ENCODE measurements around the gene NDE1.

NDE1 gene

DNA sequence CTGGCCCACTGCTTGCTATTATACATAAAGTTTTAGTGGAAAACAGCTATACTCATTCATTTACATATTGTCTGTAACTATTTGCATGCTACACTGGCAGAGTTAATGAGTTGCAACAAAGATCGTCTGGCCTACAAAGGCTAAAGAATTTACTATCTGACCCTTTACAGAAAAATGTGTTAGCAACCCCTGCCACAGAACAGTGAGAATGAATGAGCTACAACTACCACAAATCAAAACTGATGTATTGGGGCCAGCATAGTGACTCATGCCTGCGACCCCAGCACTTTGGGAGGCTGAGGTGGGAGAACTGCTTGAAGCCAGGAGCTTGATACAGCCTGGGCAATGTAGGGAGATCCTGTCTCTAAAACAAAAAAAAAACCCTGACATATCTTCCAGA, 114.1 kb downstream of the NDE1 start:
- no peaks in the 10 kb centered on the region for H3K4me1 Mint-ChIP-seq (ENCODE audit: low read depth)
- no peak overlapping the region for H3K27ac Mint-ChIP-seq
- H3K4me3 Mint-ChIP-seq = no peak overlapping the region
- H3K27me3 Mint-ChIP-seq = peaks cover 8% of the 10 kb centered on the region
- no peaks in the 10 kb centered on the region for H3K9me3 Mint-ChIP-seq (ENCODE audit: low read depth)
- H3K36me3 Mint-ChIP-seq = no peaks in the 10 kb centered on the region

DNA sequence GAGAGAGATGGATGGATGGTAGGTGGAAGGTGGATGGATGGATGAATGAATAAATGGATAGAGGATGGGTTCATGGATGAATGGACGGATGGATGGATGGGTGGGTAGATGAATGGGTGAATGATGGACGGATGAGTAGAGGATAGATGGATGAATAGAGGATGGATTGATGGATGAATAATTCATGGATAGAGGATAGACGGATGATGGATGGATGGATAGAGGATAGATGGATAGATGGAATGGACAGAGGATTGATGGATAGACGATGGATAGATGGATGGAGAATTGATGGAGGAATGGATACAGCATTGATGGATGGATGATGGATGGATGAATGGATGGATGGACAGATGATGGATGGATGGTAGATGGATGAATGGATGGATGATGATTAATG, 115.1 kb downstream of the NDE1 start:
- Mint-ChIP-seq H3K4me1 (ENCODE audit: low read depth) (no peaks in the 10 kb centered on the region), H3K4me3 (no peak overlapping the region), H3K36me3 (no peaks in the 10 kb centered on the region), H3K27ac (no peak overlapping the region), H3K27me3 (peaks cover 7% of the 10 kb centered on the region), H3K9me3 (ENCODE audit: low read depth) (no peaks in the 10 kb centered on the region)

DNA sequence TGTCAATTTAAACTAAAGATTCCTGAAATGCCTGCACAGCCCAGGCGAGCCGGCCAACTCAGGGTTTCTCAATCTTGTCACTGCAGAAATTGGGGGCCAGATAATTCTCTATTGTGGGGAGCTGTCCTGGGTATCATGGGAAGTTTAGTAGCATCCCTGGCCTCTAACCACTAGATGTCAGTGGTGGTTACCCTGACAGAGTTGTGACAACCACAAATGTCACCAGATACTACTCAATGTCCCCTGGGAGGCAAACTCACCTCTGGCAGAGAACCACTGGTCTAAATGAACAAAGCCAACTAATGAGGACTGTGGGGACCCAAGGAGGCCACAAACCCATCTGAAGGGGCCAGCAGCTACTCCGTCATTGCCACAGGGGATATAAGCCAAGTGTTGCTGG, 115.8 kb downstream of the NDE1 start:
- H3K9me3 Mint-ChIP-seq (ENCODE audit: low read depth) = no peaks in the 10 kb centered on the region
- H3K27me3 Mint-ChIP-seq = peaks cover 6% of the 10 kb centered on the region
- no peak overlapping the region for H3K4me3 Mint-ChIP-seq
- H3K36me3 Mint-ChIP-seq = no peaks in the 10 kb centered on the region
- H3K4me1 Mint-ChIP-seq (ENCODE audit: low read depth) = no peaks in the 10 kb centered on the region
- no peak overlapping the region for H3K27ac Mint-ChIP-seq

DNA sequence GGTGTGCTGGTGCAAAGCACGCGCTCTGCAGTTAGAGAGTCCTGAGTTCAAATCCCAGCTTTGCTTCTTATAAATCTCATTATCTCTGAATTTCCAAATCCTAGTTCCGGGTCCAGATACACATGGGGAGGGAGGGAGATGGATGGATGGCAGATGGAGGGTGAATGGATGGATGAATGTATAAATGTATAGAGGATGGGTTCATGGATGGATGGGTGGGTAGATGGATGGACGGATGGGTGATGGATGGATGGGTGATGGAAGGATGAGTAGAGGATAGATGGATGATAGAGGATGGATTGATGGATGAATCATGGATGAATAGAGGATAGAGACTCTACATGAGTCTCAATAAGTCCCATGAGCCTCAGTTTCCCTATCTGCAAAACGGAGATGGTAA, 116.9 kb downstream of the NDE1 start:
- no peaks in the 10 kb centered on the region for H3K36me3 Mint-ChIP-seq
- no peaks in the 10 kb centered on the region for H3K4me1 Mint-ChIP-seq (ENCODE audit: low read depth)
- no peak overlapping the region for H3K27ac Mint-ChIP-seq
- H3K9me3 Mint-ChIP-seq (ENCODE audit: low read depth) = no peaks in the 10 kb centered on the region
- peaks cover 6% of the 10 kb centered on the region for H3K27me3 Mint-ChIP-seq
- H3K4me3 Mint-ChIP-seq = no peak overlapping the region

DNA sequence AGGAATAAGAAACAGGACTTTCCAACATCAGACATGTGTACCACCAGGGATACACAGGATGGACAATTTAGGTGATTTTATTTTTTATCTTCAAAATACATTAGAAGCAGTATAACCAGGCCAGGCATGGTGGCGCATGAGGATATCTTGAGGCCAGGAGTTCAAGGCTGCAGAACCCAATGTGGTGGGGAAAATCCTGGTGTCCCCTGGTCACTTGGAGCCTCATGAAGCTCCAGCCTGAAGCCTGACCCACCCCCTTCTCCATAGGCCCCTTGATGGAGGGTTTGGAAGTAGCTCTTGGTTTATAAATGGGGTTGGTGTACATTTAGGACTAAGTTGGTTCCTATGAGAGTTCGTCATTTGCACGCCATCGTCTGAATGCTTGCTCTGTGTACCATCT, 118.2 kb downstream of the NDE1 start:
- H3K27me3 Mint-ChIP-seq = peaks cover 6% of the 10 kb centered on the region
- H3K27ac Mint-ChIP-seq = no peak overlapping the region
- no peaks in the 10 kb centered on the region for H3K9me3 Mint-ChIP-seq (ENCODE audit: low read depth)
- no peak overlapping the region for H3K4me3 Mint-ChIP-seq
- H3K36me3 Mint-ChIP-seq = no peaks in the 10 kb centered on the region
- no peaks in the 10 kb centered on the region for H3K4me1 Mint-ChIP-seq (ENCODE audit: low read depth)

DNA sequence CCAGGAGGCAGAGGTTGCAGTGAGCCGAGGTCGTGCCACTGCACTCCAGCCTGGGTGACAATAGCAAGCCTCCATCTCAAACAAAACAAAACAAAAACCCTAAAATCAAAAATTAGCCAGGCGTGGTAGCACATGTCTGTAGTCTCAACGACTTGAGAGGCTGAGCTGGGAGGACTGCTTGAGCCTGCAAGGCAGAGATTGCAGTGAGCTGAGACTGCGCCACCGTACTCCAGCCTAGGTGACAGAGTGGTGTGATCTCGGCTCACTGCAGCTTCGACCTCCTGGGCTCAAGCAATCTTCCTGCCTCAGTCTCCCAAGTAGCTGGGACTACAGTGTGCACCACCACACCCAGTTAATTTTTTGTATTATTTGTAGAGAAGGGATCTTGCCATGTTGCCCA, 119.2 kb downstream of the NDE1 start:
- H3K36me3 Mint-ChIP-seq = no peaks in the 10 kb centered on the region
- H3K4me3 Mint-ChIP-seq = no peak overlapping the region
- H3K4me1 Mint-ChIP-seq (ENCODE audit: low read depth) = no peaks in the 10 kb centered on the region
- no peak overlapping the region for H3K27ac Mint-ChIP-seq
- peaks cover 2% of the 10 kb centered on the region for H3K27me3 Mint-ChIP-seq
- H3K9me3 Mint-ChIP-seq (ENCODE audit: low read depth) = no peaks in the 10 kb centered on the region

DNA sequence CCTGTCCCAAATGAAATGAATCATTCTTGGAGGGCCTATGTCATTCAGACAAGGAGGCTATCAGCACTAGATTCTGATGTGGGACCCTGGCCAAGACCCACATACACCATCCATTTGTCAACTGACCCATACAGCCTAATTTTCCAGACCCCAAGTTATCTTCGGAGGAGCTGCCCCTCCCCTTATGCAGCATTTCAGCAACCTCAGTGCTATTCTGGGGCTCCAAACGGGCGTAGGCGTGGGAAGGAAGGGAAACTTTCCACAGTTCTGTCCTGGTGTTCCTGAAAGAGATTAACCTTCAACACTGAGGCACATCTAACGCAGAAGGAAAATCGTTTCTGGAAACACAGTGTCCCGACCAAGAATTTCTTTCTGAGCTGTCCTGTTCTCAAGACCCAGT, 120.1 kb downstream of the NDE1 start:
- no peak overlapping the region for H3K4me3 Mint-ChIP-seq
- H3K27me3 Mint-ChIP-seq = peaks cover 2% of the 10 kb centered on the region
- H3K36me3 Mint-ChIP-seq = no peaks in the 10 kb centered on the region
- no peak overlapping the region for H3K27ac Mint-ChIP-seq
- H3K9me3 Mint-ChIP-seq (ENCODE audit: low read depth) = no peaks in the 10 kb centered on the region
- H3K4me1 Mint-ChIP-seq (ENCODE audit: low read depth) = no peaks in the 10 kb centered on the region

DNA sequence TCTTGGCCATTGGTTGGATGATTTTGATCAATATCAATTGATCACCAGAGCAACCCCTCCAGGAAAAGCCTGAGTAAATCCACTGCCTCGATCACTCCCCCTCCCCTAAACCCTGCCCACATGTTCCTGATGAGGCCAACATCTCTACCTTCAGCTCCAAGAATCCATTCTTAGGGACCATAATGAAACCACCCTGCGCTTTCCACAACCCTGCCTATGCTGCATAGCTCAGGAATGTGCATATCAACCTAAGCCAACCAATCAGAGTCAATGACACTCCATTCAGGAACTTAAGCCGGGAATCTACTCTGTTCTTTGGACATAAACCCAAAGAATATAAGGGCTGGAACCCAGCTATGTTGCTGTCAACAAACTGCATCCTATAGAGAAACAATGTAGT, 120.5 kb downstream of the NDE1 start:
- H3K36me3 Mint-ChIP-seq = no peaks in the 10 kb centered on the region
- no peaks in the 10 kb centered on the region for H3K9me3 Mint-ChIP-seq (ENCODE audit: low read depth)
- no peak overlapping the region for H3K4me3 Mint-ChIP-seq
- no peak overlapping the region for H3K27ac Mint-ChIP-seq
- peaks cover 2% of the 10 kb centered on the region for H3K27me3 Mint-ChIP-seq
- no peaks in the 10 kb centered on the region for H3K4me1 Mint-ChIP-seq (ENCODE audit: low read depth)

DNA sequence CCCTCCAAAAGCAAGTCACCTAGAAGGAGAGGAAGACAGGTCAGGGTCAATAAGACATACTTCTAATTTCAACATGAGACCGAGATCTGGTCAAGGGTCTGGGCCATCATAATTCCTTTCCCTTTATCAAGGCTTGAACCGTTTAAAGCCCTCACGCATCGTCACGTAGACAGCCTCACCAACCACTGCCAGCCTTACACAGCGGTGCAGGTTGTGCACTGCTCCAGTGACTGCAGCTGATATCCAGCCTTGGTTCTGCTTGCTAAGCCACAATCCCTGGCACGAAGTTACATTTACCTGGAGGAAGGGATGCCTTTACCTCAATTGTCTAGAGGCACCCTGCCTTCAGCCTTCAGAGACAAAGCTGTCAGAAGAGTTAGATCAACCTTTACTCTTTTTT, 121.6 kb downstream of the NDE1 start:
- Mint-ChIP-seq H3K36me3 (no peaks in the 10 kb centered on the region), H3K4me1 (ENCODE audit: low read depth) (no peaks in the 10 kb centered on the region), H3K4me3 (no peak overlapping the region), H3K9me3 (ENCODE audit: low read depth) (no peaks in the 10 kb centered on the region), H3K27me3 (peaks cover 2% of the 10 kb centered on the region), H3K27ac (no peak overlapping the region)

DNA sequence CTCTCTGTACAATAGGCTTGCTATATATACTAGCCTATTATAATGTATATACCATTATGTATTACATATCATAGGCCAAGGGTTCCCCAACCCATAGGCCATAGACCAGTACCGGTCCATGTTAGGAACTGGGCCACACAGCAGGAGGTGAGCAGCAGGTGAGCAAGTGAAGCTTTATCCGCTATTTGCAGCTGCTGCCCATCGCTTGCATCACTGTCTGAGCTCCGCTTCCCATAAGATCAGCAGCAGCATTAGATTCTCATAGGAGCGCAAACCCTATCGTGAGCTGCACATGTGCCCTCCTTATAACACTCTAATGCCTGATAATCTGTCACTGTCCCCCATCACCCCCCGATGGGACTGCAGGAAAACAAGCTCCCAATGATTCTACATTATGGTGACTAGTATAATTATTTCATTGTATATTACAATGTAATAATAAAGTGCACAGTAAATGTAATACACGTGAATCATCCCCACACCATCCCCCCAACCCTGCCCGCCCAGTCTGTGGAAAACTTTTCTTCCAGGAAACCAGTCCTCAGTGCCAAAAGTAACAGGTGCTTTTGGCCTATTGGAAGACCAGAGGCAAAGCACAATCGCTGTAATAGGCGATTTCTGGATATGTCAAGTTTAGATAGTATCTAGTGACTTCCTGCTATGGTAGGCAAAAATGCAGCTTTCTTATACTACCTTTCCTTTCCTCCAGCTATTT, 122.7 kb downstream of the NDE1 start:
- Mint-ChIP-seq H3K4me3 (no peak overlapping the region), H3K27ac (no peak overlapping the region), H3K4me1 (ENCODE audit: low read depth) (no peaks in the 10 kb centered on the region), H3K9me3 (ENCODE audit: low read depth) (no peaks in the 10 kb centered on the region), H3K36me3 (no peaks in the 10 kb centered on the region), H3K27me3 (peaks cover 2% of the 10 kb centered on the region)

DNA sequence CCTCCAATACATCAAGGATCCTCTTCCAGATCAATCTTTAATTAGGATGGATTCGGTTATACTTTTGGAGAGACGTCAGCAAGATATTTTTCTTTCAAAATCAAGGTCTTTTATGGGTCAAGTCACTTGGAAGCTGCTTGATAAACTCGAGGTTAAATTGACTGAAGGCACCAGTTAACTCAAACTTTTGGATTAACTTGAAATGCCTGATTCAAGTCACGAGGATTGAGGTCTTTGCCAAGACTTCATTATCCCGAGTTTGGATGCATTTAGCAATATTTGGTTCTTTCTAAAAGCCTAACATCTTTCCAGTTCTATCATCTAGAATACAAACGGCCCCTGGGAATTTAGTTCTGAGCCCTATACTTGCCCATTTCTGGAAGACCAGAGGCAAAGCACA, 123.9 kb downstream of the NDE1 start:
- Mint-ChIP-seq H3K4me3 (no peak overlapping the region), H3K27ac (no peak overlapping the region), H3K4me1 (ENCODE audit: low read depth) (no peaks in the 10 kb centered on the region), H3K36me3 (no peaks in the 10 kb centered on the region), H3K9me3 (ENCODE audit: low read depth) (no peaks in the 10 kb centered on the region), H3K27me3 (peaks cover 4% of the 10 kb centered on the region)

DNA sequence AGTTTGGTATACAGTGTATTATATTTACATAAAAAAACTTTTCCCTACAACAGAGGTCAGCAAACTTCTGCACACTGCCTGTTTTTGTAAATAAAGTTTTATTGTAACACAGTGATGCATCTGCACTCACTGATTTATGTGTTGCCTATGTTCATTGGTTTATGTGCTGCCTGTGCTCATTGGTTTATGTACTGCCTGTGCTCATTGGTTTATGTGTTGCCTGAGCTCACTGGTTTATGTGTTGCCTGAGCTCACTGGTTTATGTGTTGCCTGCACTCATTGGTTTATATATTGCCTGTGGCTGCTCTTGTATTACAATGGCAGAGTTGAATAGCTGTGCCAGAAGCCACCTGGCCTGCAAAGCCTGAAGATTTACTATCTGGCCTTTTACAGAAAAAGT, 125.2 kb downstream of the NDE1 start:
- H3K27me3 Mint-ChIP-seq = peaks cover 4% of the 10 kb centered on the region
- H3K4me1 Mint-ChIP-seq (ENCODE audit: low read depth) = no peaks in the 10 kb centered on the region
- H3K27ac Mint-ChIP-seq = no peak overlapping the region
- no peak overlapping the region for H3K4me3 Mint-ChIP-seq
- H3K9me3 Mint-ChIP-seq (ENCODE audit: low read depth) = no peaks in the 10 kb centered on the region
- no peaks in the 10 kb centered on the region for H3K36me3 Mint-ChIP-seq

DNA sequence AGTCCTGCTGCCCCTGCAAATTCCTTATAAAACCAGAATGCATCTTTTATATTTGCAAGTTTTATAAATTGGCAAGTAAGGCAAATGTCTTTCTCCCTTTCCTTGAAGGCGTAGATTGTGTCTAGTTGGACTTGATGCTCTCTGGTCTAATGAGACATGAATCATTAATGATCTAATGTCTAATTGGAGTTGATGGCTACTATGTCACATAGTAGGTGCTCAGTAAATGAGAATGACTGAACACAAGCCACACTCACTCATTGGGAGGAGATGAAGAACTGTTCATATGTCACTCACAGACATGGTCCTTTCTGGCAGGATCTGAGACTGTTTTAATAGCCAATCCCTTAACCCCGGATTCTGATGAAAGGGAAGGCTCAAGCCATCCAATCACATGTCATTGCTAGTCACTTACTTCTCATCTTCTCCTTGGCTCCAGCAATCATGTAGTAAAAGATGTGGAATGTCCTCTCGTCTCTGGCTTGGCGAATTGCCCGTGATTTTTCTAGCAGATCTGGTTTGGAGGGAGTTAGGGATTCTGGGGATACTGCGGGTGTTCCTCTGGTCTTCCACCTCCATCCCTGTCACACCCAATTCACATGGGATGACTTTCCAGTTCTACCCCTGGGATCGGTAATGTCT, 125.7 kb downstream of the NDE1 start:
- Mint-ChIP-seq H3K9me3 (ENCODE audit: low read depth) (no peaks in the 10 kb centered on the region), H3K27ac (no peak overlapping the region), H3K36me3 (no peaks in the 10 kb centered on the region), H3K4me1 (ENCODE audit: low read depth) (no peaks in the 10 kb centered on the region), H3K4me3 (no peak overlapping the region), H3K27me3 (peaks cover 5% of the 10 kb centered on the region)

Data from activated naive CD8-positive, alpha-beta T cell (primary cell).